OCI-LY1 (cell line): ENCODE measurements around the gene CNTN2.

Experiments
- CTCF ChIP-seq: fragments of 200-600 bp; sonication (generic), shearing (Covaris generic); IDR thresholded peaks from 2 replicates; pipeline ENCODE4 v1.5.1; 2017; ENCODE audit warnings: mild to moderate bottlenecking, antibody characterized with exemption, low read length, moderate library complexity, mixed read lengths
- EZH2 ChIP-seq: fragments of 200-600 bp; sonication (generic), shearing (Covaris generic); IDR thresholded peaks from 2 replicates; pipeline ENCODE4 v1.8.0; 2017; ENCODE audit warnings: borderline replicate concordance, mixed run types, mild to moderate bottlenecking, antibody characterized with exemption, low read length, moderate library complexity, mixed read lengths

DNA sequence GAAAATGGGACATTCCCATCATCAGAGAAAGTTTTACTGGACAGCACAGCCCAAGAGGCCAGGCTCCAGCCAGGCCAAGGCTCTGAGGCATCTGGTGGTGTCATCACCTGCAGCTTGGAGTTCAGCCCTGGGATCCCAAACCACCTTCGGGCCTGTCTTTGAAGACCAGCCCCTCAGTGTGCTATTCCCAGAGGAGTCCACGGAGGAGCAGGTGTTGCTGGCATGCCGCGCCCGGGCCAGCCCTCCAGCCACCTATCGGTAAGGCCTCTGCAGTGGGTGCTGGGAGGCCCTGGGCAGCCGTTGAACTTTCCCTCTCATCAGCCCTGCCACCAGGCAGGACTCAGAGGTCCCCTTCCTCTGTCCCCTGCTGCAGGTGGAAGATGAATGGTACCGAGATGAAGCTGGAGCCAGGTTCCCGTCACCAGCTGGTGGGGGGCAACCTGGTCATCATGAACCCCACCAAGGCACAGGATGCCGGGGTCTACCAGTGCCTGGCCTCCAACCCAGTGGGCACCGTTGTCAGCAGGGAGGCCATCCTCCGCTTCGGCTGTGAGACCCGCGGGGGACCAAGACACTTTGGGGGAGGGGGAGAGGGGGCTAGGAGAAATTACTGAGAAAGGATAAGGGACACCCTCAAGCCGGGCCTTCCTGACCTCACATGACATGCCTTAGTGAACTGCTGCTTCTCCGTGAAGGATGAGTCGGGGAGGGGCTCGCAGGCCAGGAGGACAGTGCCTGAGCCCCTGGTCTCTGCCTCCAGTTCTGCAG lies 15.0 kb downstream of the CNTN2 start:
- TF ChIP-seq CTCF (no peak), EZH2 (no peak)
